ENCODE data around the gene CAMK2B.
A peak's percentile ranks its signal among the peaks of the same experiment; 100 is the strongest.

Gene CAMK2B

GRCh38 chr7:44257213-44257612 is 68.2 kb downstream of the CAMK2B start:
- no peak for DNase-seq (ENCODE audit: low read depth in 3 of 3)

GRCh38 chr7:44256459-44256858 is 68.9 kb downstream of the CAMK2B start:
- DNase-seq (ENCODE audit: low read depth in 3 of 3): no peak

GRCh38 chr7:44251881-44252280 is 73.5 kb downstream of the CAMK2B start:
- DNase-seq (ENCODE audit: low read depth in 3 of 3): no peak

GRCh38 chr7:44251269-44251668 is 74.1 kb downstream of the CAMK2B start:
- DNase-seq (ENCODE audit: low read depth in 3 of 3): no peak

- DNase-seq (ENCODE audit: low read depth in 3 of 3): no peak
Measured at GRCh38 chr7:44249639-44250234, 75.7 kb downstream of the CAMK2B start.

GRCh38 chr7:44247868-44248651 is 77.3 kb downstream of the CAMK2B start:
- no peak for DNase-seq (ENCODE audit: low read depth in 3 of 3)

GRCh38 chr7:44246396-44247113 is 78.8 kb downstream of the CAMK2B start:
- DNase-seq (ENCODE audit: low read depth in 3 of 3): no peak

- no peak for DNase-seq (ENCODE audit: low read depth in 3 of 3)
Measured at GRCh38 chr7:44244282-44244681, 81.1 kb downstream of the CAMK2B start.

- no peak for DNase-seq (ENCODE audit: low read depth in 3 of 3)
Measured at GRCh38 chr7:44242091-44242490, 83.3 kb downstream of the CAMK2B start.

- peak; percentile 34 to 42 (median 40) for DNase-seq (ENCODE audit: low read depth in 3 of 3)
Measured at GRCh38 chr7:44240983-44241510, 84.3 kb downstream of the CAMK2B start.

- no peak for DNase-seq (ENCODE audit: low read depth in 3 of 3)
Measured at GRCh38 chr7:44240376-44240775, 85.0 kb downstream of the CAMK2B start.

GRCh38 chr7:44239361-44239760 is 86.0 kb downstream of the CAMK2B start:
- DNase-seq (ENCODE audit: low read depth in 3 of 3): no peak

GRCh38 chr7:44238116-44238695 is 87.2 kb downstream of the CAMK2B start:
- no peak for DNase-seq (ENCODE audit: low read depth in 3 of 3)

GRCh38 chr7:44237696-44238095 is 87.7 kb downstream of the CAMK2B start:
- no peak for DNase-seq (ENCODE audit: low read depth in 3 of 3)

GRCh38 chr7:44236333-44236728 is 89.1 kb downstream of the CAMK2B start:
- DNase-seq (ENCODE audit: low read depth in 3 of 3): no peak

GRCh38 chr7:44235582-44236332 is 89.6 kb downstream of the CAMK2B start:
- no peak for DNase-seq (ENCODE audit: low read depth in 3 of 3)

GRCh38 chr7:44235066-44235465 is 90.3 kb downstream of the CAMK2B start:
- DNase-seq (ENCODE audit: low read depth in 3 of 3): no peak

- no peak for DNase-seq (ENCODE audit: low read depth in 3 of 3)
Measured at GRCh38 chr7:44232901-44233715, 92.3 kb downstream of the CAMK2B start.

- DNase-seq (ENCODE audit: low read depth in 3 of 3): no peak
Measured at GRCh38 chr7:44232396-44232795, 93.0 kb downstream of the CAMK2B start.

- no peak for DNase-seq (ENCODE audit: low read depth in 3 of 3)
Measured at GRCh38 chr7:44231088-44231487, 94.3 kb downstream of the CAMK2B start.

- DNase-seq (ENCODE audit: low read depth in 3 of 3): no peak
Measured at GRCh38 chr7:44230286-44230685, 95.1 kb downstream of the CAMK2B start.
